Parathyroid adenoma (tissue), 2 donors: ENCODE measurements around the gene MAML1.

Experiments used
- H2AFZ ChIP-seq: fragments of 300-600 bp; sonication (generic); one replicate; pipeline ENCODE4 v1.7.0; 2017; ENCODE audit warnings: antibody characterized with exemption, mild to moderate bottlenecking
- H3K27ac ChIP-seq: fragments of 300-600 bp; sonication (generic); one replicate; pipeline ENCODE4 v1.7.0; 2017
- H3K27me3 ChIP-seq: fragments of 300-600 bp; sonication (generic); one replicate; pipeline ENCODE4 v1.7.0; 2017; ENCODE audit warnings: low read length; ENCODE audit not compliant: control insufficient read depth, insufficient read depth
- H3K36me3 ChIP-seq: fragments of 300-600 bp; sonication (generic); one replicate; pipeline ENCODE4 v1.7.0; 2017; ENCODE audit warnings: low read length; ENCODE audit not compliant: control insufficient read depth, insufficient read depth
- H3K4me1 ChIP-seq: fragments of 300-600 bp; sonication (generic); one replicate; pipeline ENCODE4 v1.7.0; 2017; ENCODE audit warnings: control low read depth
- H3K4me2 ChIP-seq: fragments of 300-600 bp; sonication (generic); one replicate; pipeline ENCODE4 v1.7.0; 2017; ENCODE audit warnings: low read length
- H3K4me3 ChIP-seq: fragments of 300-600 bp; sonication (generic); one replicate; pipeline ENCODE4 v1.7.0; 2017; ENCODE audit warnings: low read depth, low read length
- H3K79me2 ChIP-seq: fragments of 300-600 bp; sonication (generic); one replicate; pipeline ENCODE4 v1.7.0; 2017; ENCODE audit warnings: control low read depth
- H3K9ac ChIP-seq: fragments of 300-600 bp; sonication (generic); one replicate; pipeline ENCODE4 v1.7.0; 2017; ENCODE audit warnings: mild to moderate bottlenecking
- H3K9me3 ChIP-seq: fragments of 300-600 bp; sonication (generic); one replicate; pipeline ENCODE4 v1.7.0; 2017; ENCODE audit warnings: low read length; ENCODE audit not compliant: control insufficient read depth
- TF ChIP-seq, protein P1 (sequence below): fragments of 300-600 bp; sonication (generic); IDR thresholded peaks from one replicate; pipeline ENCODE4 v1.7.0; 2017; ENCODE audit warnings: antibody characterized with exemption, mild to moderate bottlenecking
- donor health status: primary hyperparathyroidism.

MAML1 gene

DNA sequence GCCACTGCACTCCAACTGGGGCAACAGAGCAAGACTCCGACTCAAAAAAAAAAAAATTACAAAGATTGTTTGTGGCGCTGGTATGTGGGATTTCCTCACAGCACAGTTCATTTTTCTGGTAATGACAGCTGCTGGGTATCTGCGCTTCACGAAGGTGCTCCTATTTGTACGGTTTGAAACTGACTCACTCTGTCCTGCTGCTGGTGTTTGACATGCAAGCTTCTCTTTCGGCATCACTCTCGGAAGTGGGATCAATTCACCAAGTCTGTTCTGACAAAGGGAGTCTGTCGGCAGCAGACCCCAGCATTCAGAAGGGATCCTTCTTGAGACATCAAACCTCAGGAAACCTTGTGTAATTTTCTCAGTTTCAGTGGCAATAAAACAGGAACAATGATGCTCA is 26.3 kb downstream of the MAML1 start:
- Histone ChIP-seq H3K27me3 (no peaks in the 10 kb centered on the region), H3K27ac (no peak overlapping the region), H3K4me1 (peaks cover 43% of the 10 kb centered on the region), H2AFZ (no peak overlapping the region), H3K9ac (no peak overlapping the region), H3K36me3 (no peaks in the 10 kb centered on the region), H3K79me2 (peaks cover 53% of the 10 kb centered on the region), H3K9me3 (no peaks in the 10 kb centered on the region), H3K4me3 (no peak overlapping the region), H3K4me2 (no peak overlapping the region)
- TF ChIP-seq, protein P1, sequence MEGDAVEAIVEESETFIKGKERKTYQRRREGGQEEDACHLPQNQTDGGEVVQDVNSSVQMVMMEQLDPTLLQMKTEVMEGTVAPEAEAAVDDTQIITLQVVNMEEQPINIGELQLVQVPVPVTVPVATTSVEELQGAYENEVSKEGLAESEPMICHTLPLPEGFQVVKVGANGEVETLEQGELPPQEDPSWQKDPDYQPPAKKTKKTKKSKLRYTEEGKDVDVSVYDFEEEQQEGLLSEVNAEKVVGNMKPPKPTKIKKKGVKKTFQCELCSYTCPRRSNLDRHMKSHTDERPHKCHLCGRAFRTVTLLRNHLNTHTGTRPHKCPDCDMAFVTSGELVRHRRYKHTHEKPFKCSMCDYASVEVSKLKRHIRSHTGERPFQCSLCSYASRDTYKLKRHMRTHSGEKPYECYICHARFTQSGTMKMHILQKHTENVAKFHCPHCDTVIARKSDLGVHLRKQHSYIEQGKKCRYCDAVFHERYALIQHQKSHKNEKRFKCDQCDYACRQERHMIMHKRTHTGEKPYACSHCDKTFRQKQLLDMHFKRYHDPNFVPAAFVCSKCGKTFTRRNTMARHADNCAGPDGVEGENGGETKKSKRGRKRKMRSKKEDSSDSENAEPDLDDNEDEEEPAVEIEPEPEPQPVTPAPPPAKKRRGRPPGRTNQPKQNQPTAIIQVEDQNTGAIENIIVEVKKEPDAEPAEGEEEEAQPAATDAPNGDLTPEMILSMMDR: no peak

DNA sequence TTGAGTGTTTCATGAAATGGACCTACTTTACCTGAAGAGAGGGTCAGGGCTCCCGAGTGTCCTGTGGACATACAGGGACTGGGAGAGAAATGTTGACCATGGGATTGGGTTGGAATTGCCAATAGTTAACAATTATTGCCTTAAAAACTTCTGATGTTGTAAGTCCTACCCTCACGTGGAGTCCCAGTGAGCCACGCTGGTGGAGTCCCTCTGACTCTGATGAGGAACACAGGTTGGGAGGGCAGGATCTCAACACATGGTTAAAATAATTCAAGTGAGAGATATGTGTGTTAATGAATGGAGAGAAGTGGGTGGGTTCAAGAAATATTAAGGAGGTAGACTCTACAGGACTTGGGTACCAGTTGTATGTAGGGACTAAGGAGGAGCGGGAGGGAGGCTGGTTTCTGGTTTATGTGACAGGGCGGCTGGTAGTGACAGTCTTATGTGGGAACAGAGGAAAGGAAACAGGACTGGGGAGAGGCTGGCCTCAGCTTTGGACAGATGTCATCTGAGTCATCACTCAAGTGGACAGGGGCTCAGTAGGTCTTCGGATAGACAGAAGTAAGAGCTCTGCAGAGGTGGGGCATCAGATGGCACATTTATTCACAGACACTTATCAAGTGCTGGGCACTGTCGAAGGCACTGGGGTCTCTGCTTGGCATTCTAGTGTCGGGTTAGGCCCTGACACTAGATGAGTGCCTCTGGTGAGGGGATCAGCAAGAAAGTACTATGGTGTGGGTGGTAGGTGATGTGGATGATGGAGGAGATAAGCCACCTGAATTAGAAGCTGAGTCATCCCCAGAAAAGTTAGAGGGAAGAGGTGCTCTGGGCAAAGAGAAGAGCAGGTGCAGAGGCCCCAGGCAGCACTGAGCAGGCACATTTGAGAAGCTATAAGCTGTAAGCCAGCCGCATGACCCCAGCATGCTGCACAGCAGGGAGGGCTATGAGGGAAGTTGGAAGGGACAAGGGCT is 27.2 kb downstream of the MAML1 start:
- TF ChIP-seq, protein P1: no peak
- no peaks in the 10 kb centered on the region for H3K27me3 ChIP-seq
- H3K4me1 ChIP-seq: peaks cover 39% of the 10 kb centered on the region
- H3K9ac ChIP-seq: no peak overlapping the region
- no peak overlapping the region for H3K4me2 ChIP-seq
- H3K36me3 ChIP-seq: no peaks in the 10 kb centered on the region
- no peaks in the 10 kb centered on the region for H3K9me3 ChIP-seq
- peaks cover 46% of the 10 kb centered on the region for H3K79me2 ChIP-seq
- H3K4me3 ChIP-seq: no peak overlapping the region
- no peak overlapping the region for H2AFZ ChIP-seq
- H3K27ac ChIP-seq: no peak overlapping the region

DNA sequence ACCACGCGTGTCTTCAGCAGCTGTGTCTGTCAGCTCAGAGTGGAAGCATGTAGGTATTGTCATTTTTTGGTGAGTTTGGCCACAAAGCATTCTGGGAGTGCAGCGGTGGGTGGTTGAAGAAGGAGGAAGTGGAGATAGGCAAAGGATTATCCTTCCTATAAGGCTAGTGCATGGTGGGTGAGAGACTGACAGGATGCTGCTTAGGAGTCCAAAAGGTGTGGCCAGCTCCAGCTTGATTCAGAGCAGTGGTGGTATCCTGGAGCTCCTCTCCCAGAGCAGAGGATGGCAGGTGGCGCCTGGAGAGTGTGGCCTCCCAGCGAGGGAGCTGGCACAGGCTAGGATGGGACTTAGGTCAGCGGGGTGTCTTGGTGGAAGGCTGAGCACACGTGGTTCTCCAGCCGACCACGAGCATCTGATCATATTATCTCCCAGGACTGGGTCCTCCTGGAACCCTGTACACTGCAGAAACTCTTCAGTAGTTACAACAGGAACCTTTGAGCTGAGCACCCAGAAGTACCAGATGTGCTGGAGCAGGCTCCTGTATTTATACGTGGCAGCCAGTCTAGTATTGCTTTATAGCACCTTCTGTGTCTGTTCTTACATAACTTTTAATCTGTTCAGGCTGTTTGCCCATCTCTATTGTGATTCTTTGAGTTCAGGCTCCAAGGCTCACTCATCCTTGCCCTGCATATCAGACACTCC is 29.6 kb downstream of the MAML1 start:
- Histone ChIP-seq H2AFZ (no peak overlapping the region), H3K36me3 (no peaks in the 10 kb centered on the region), H3K4me2 (peak overlapping the region; percentile 39), H3K79me2 (peaks cover 41% of the 10 kb centered on the region), H3K9me3 (no peaks in the 10 kb centered on the region), H3K27me3 (no peaks in the 10 kb centered on the region), H3K4me1 (peaks cover 32% of the 10 kb centered on the region), H3K27ac (peak overlapping the region; percentile 17), H3K9ac (no peak overlapping the region), H3K4me3 (no peak overlapping the region)
- TF ChIP-seq, protein P1: no peak

DNA sequence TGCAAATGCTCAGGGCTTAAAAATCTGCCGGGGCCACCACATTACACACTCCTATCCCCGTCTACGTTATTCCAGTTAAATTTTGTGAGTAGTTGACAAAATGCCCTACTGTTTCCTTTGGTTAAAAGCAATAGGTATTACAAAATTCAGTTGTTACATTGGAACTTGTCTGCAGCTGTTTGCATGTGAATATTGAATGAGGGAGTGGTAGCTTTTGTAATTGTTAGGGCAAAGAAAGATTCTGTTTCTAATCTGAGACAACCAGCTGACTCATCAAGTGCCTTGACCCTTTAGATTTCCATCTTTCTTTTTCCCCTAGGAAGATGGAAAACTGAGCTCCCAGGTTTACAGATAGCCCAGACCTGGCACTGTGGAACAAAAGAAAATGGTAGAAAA is 30.2 kb downstream of the MAML1 start:
- Histone ChIP-seq H3K9me3 (no peaks in the 10 kb centered on the region), H3K9ac (no peak overlapping the region), H3K27me3 (no peaks in the 10 kb centered on the region), H3K27ac (peak overlapping the region; percentile 17), H3K36me3 (no peaks in the 10 kb centered on the region), H3K79me2 (peaks cover 38% of the 10 kb centered on the region), H2AFZ (no peak overlapping the region), H3K4me2 (peak overlapping the region; percentile 39), H3K4me1 (peaks cover 32% of the 10 kb centered on the region), H3K4me3 (no peak overlapping the region)
- TF ChIP-seq, protein P1: no peak
